ENCODE measurements around the gene SLC1A4. TPM values are rescaled to one million over a fixed set of nuclear protein-coding genes. Genes with fewer than 3 reads are reported as not detected.

Gene SLC1A4
- total and polyA plus RNA-seq, 8 donors, result 1.3 to 30.1 (median 6.4) TPM

DNA sequence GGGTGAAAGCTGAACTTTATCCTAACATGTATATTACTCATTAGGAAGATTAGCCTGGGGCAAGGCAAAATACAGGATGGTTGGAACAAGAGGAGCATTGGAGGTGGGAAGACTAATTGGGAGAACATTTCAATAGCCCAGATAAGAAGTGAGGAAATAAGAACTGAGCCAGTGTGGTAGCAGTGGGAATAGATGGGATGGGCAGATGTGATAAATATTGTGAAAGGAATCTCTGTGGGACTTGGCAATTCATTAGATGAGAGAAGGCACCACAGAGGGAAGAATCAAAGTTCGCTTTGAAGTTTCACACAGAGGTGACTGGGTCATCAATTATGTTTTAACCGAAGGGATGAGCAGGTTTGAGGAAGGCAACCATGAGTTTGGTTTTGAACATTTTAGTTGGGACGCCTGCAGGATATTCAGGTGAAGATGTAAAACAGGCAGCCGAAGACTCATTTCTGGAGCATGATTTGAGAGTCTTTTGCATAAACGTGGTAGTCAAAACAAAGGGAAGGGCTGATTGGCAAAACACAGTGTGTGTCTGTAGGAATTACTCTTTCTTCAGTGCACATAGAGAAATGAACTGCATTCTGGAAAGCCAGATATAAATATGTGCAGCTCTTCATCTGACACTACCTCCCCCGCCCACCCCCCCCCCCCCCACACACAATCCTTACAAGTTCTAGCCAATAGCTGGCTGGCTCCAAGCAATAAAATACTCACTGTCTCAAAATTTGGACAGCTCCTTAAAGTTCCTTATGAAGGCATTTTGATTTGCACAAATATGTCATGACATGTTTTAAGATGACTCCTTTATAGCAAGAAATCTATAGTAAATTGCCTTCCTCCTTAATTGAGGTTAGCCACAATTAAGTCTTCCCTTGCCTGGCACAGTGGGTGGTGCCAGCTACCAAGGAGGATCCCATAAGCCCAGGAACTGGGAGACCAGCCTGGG is 1.9 kb upstream of the SLC1A4 start:
- intact Hi-C loops (cut with DNase I; ENCODE audit: low total_unique reads), result no loop called here
- H3K4me3 ChIP-seq, result peak overlapping the region; percentile 75 to 87 (median 84)
- 38 to 62% (median 50%) methylated on average over 6 of the region's 6 CpGs for whole genome bisulfite sequencing, 5 donors
- TF ChIP-seq POLR2A (IDR thresholded peaks at IDR 0.05) (no peak), POLR2AphosphoS5 (IDR thresholded peaks at IDR 0.05) (no peak), EP300 (IDR thresholded peaks at IDR 0.05) (no peak)
- TF ChIP-seq, protein P1, sequence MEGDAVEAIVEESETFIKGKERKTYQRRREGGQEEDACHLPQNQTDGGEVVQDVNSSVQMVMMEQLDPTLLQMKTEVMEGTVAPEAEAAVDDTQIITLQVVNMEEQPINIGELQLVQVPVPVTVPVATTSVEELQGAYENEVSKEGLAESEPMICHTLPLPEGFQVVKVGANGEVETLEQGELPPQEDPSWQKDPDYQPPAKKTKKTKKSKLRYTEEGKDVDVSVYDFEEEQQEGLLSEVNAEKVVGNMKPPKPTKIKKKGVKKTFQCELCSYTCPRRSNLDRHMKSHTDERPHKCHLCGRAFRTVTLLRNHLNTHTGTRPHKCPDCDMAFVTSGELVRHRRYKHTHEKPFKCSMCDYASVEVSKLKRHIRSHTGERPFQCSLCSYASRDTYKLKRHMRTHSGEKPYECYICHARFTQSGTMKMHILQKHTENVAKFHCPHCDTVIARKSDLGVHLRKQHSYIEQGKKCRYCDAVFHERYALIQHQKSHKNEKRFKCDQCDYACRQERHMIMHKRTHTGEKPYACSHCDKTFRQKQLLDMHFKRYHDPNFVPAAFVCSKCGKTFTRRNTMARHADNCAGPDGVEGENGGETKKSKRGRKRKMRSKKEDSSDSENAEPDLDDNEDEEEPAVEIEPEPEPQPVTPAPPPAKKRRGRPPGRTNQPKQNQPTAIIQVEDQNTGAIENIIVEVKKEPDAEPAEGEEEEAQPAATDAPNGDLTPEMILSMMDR (IDR thresholded peaks at IDR 0.05), result no peak
- peak overlapping the region in 4 of 5 donors; percentile 92 to 98 (median 96) for H3K27ac ChIP-seq
- no peaks in the 10 kb centered on the region for H3K9me3 ChIP-seq
- peaks cover 21 to 44% (median 29%) of the 10 kb centered on the region in 4 donors for H3K4me1 ChIP-seq
- H3K36me3 ChIP-seq, result no peaks in the 10 kb centered on the region
- DNase-seq, result peak in 1 of 2 donors; percentile 13
- H3K27me3 ChIP-seq, result no peaks in the 10 kb centered on the region

DNA sequence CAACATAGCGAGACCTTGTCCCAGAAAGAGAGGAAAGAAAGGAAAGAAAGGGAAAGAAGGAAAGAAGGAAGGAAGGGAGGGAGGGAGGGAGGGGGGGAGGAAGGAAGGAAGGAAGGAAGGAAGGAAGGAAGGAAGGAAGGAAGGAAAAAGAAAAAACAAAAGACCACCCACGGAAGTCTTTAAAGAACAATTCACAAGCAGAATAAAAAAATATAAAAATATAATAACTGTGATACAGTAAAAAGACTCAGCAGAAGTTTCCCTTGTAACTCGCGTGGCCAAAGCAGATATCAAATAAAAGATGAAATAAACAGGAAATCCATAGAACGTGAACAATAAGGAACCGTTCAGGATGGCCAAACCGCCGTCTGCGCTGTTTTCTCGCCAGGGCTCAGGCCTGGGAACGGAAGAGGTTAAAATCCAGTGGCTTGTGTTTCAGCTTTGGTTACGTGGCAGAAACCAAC is 1.2 kb upstream of the SLC1A4 start:
- Histone ChIP-seq H3K4me3 (peak overlapping the region; percentile 75 to 87 (median 84)), H3K36me3 (no peaks in the 10 kb centered on the region), H3K27me3 (no peaks in the 10 kb centered on the region), H3K4me1 (peaks cover 21 to 51% (median 33%) of the 10 kb centered on the region in 4 donors), H3K9me3 (no peaks in the 10 kb centered on the region), H3K27ac (peak overlapping the region; percentile 92 to 98 (median 94))
- 1 to 3% (median 3%) methylated on average over 12 of the region's 12 CpGs for WGBS, 5 donors
- intact Hi-C loops (cut with DNase I; ENCODE audit: low total_unique reads), result no loop called here
- TF ChIP-seq POLR2AphosphoS5 (IDR thresholded peaks at IDR 0.05), result peak in 1 of 3 donors; percentile 69
- TF ChIP-seq, protein P1 (IDR thresholded peaks at IDR 0.05), result no peak
- no peak for DNase-seq

DNA sequence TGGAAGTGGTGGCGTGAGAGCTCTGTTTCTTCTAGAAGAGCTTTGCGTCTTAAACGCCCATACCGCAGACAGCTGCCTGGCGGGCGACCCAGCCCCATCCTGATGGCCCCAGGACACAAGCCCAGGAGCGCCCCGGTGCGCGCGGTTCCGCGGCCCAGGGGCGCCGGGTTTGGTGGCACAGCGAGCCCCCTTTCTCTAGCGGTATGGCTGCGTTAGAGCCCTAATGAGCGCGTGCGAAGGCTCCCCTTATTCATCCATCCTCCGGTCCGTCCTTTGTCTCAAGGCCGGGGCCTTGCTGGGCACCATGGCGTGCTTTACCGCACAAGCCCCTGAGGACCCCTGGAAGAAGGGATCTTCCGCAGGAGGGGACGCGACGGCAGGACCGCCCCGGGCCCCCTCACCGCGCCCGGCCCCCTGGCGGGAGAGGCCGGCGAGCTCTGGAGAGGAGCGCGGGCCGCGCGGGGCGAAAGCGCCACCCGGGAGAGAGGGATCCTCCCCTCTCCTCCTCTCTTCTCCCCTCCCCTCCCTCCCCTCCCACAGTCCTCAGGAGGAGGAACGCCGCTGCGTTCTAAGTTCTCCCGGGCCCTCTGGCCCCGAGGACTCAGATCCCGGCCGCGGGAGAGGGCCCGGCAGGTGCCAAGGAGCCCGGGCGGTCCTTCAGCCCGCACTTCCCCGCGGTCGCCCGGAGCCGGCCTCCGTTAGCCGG is 626 bp upstream of the SLC1A4 start:
- Histone ChIP-seq H3K4me1 (peaks cover 21 to 53% (median 35%) of the 10 kb centered on the region in 4 donors), H3K27ac (peak overlapping the region; percentile 92 to 98 (median 94)), H3K36me3 (no peaks in the 10 kb centered on the region), H3K27me3 (no peaks in the 10 kb centered on the region), H3K4me3 (peak overlapping the region; percentile 75 to 87 (median 84)), H3K9me3 (no peaks in the 10 kb centered on the region)
- DNase-seq, result peak; percentile 69 to 90
- 0 to 1% (median 1%) methylated on average over 37 to 64 of the region's 65 CpGs for WGBS, 5 donors
- TF ChIP-seq EP300 (IDR thresholded peaks at IDR 0.05) (no peak), POLR2A (IDR thresholded peaks at IDR 0.05) (peak in 1 of 4 donors; percentile 14), POLR2AphosphoS5 (IDR thresholded peaks at IDR 0.05) (peak in 2 of 3 donors; percentile 48 to 65)
- TF ChIP-seq, protein P1 (IDR thresholded peaks at IDR 0.05), result peak in 5 of 7 experiments; percentile 11 to 41 (median 26)
- intact Hi-C loops (cut with DNase I; ENCODE audit: low total_unique reads), result no loop called here

DNA sequence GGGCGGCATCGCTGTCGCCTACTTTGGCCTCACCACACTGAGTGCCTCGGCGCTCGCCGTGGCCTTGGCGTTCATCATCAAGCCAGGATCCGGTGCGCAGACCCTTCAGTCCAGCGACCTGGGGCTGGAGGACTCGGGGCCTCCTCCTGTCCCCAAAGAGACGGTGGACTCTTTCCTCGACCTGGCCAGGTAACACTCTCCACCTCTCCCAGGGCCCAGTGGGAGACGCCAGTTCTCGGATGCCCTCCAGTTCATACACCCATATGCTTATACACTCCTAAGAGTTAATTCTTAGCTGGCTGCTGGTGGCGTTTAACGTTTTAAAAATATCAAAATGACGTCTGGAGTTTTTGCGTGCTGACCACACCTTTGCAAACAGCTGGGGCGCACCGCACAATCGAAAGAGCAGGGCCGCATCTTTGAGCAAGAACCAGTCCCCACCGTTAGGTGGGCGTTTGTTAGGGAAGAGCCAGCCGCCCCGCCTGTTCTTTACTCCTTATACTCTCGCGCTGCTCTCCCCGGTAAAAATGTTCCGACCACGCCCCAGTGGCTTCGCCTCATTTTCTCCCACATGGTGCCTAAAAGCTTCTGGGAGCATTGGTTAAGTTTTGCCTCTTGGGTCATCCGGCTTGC is 899 bp downstream of the SLC1A4 start:
- Histone ChIP-seq H3K27ac (peak overlapping the region in 4 of 5 donors; percentile 92 to 98 (median 96)), H3K9me3 (no peaks in the 10 kb centered on the region), H3K36me3 (no peaks in the 10 kb centered on the region), H3K4me1 (peaks cover 21 to 53% (median 35%) of the 10 kb centered on the region in 4 donors), H3K4me3 (peak overlapping the region; percentile 75 to 87 (median 84)), H3K27me3 (no peaks in the 10 kb centered on the region)
- peak; percentile 28 to 39 for DNase-seq
- intact Hi-C loops (cut with DNase I; ENCODE audit: low total_unique reads), result no loop called here
- TF ChIP-seq POLR2AphosphoS5 (IDR thresholded peaks at IDR 0.05), result no peak
- TF ChIP-seq, protein P1 (IDR thresholded peaks at IDR 0.05), result no peak
- TF ChIP-seq POLR2A (IDR thresholded peaks at IDR 0.05), result no peak
- no peak for TF ChIP-seq EP300 (IDR thresholded peaks at IDR 0.05)
- whole genome bisulfite sequencing, 5 donors, result 7 to 25% (median 13%) methylated on average over 25 to 35 of the region's 35 CpGs
